Heart left ventricle (tissue), 16 donors: ENCODE results near the gene MAPKAPK2. TPM values are rescaled to one million over a fixed set of nuclear protein-coding genes. Genes with fewer than 3 reads are reported as not detected.

Experiments
- ATAC-seq, 4 donors: fragments of 200-7000 bp; cut with Tn5 transposase; one replicate each; pipeline ENCODE4 v1.9.1; 2020 to 2022; ENCODE audit warnings: moderate library complexity in 4 of 4, mild to moderate bottlenecking in 3 of 4, moderate number of reproducible peaks in 1 of 4
- DNase-seq, 5 donors: peaks; one replicate each; pipeline ENCODE4 v3.0.0-alpha.2; 2020
- H3K27ac ChIP-seq, 12 donors: fragments of 200-600 bp; sonication (generic) in 4 of 12; one replicate each; pipeline versions ENCODE4 v1.5.0 to v1.8.0; 2016 to 2022; ENCODE audit warnings: mild to moderate bottlenecking in 2 of 12
- H3K27me3 ChIP-seq, 9 donors: fragments of 200-600 bp; sonication (generic) in 2 of 9; one replicate each; pipeline versions ENCODE4 v1.5.1 to v1.8.0; 2016 to 2022; ENCODE audit warnings: mild to moderate bottlenecking in 3 of 9
- H3K36me3 ChIP-seq, 9 donors: fragments of 200-600 bp; sonication (generic) in 2 of 9; one replicate each; pipeline versions ENCODE4 v1.5.0 to v1.8.0; 2018 to 2022; ENCODE audit warnings: mild to moderate bottlenecking in 2 of 9
- H3K4me1 ChIP-seq, 12 donors: fragments of 200-600 bp; sonication (generic) in 4 of 12; one replicate each; pipeline versions ENCODE4 v1.5.0 to v1.8.0; 2016 to 2022; ENCODE audit warnings: mild to moderate bottlenecking in 3 of 12
- H3K4me3 ChIP-seq, 12 donors: fragments of 200-600 bp; sonication (generic) in 4 of 12; one replicate each; pipeline versions ENCODE4 v1.5.0 to v1.8.0; 2017 to 2022; ENCODE audit warnings: mild to moderate bottlenecking in 9 of 12, moderate library complexity in 4 of 12
- H3K9me3 ChIP-seq, 12 donors: fragments of 200-600 bp; sonication (generic) in 4 of 12; one replicate each; pipeline versions ENCODE4 v1.5.0 to v1.8.0; 2016 to 2022; ENCODE audit warnings: mild to moderate bottlenecking in 1 of 12
- POLR2A ChIP-seq, 2 donors: fragments of 450-650 bp; IDR thresholded peaks; one replicate each; pipeline ENCODE4 v1.6.1; 2017; ENCODE audit warnings: antibody characterized with exemption in 2 of 2, mild to moderate bottlenecking in 2 of 2, moderate library complexity in 2 of 2
- WGBS, 4 donors: extraction: QIAGEN DNeasy Blood & Tissue Kit in 2 of 4; methylation state at CpG; one replicate each; pipeline versions ENCODE4 v1.1.5 to v1.1.7; 2013 to 2018; 5-methylcytosine and 5-hydroxymethylcytosine counted together
- intact Hi-C, 10 donors: fragments of 100-400 bp; cut with DNase I; formaldehyde crosslinking; loops; one replicate each; pipeline versions ENCODE4 v1.11.1 to v1.14.2; 2022
- polyA plus RNA-seq, 2 donors: library from polyadenylated mRNA; stranded (reverse); fragments of 200-250 nt; gene quantifications; one replicate each; pipeline ENCODE4 v1.2.3, GENCODE V29; 2013
- total RNA-seq, 9 donors: library from RNA; depleted of rRNA in 2 of 9; stranded (reverse); fragments of >200 nt in 2 of 9; fragmentation: NEBNext Ultra II Directional in 3 of 9; extraction: Animal tissue kit (Norgen Biotek cat#: 25700) in 3 of 9; gene quantifications; one replicate each; pipeline versions ENCODE4 v1.1.0 to v1.2.4, GENCODE V29; 2016 to 2023
- TF ChIP-seq, protein P1 (sequence below), 12 donors: fragments of 200-600 bp; sonication (generic) in 4 of 12; IDR thresholded peaks; one replicate each; pipeline versions ENCODE4 v1.5.0 to v1.8.0; 2018 to 2022; ENCODE audit warnings: antibody characterized with exemption in 12 of 12, mild to moderate bottlenecking in 5 of 12
- donor health status: ischemic (EF 13 %, LVEDD 7.1; RV severe dilation, severe dysfunction).
- donor health status: healthy with polysubstance abuse.
- donor health status: DM: no; HTN: yes; CAD: no.
- donor health status: DM: no; HTN: no; CAD: no.
- donor health status: ischemic (EF 25% LVEDD 6.9; RV normal size, moderate dysfunction).
- donor health status: ischemic (EF 25% LVEDD 5.7; RV mildly dilated, moderate dysfunction).
- donor health status: healthy.
- donor health status: DM: yes; HTN: yes; CAD: no.
- donor health status: ischemic (EF 35%, LVEDD 5.7; RV mildly dilated, moderate dysfunction).
- donor health status: nonischemic (EF 11% LVEDD 7.7; RV severe dilation, severe dysfunction).
- donor health status: DM: yes; HTN: yes; CAD: no.
- donor health status: PGD.
- donor health status: ischemic (EF 29% LVEDD 5.4; RV normal size, mild dysfunction).
- donor health status: nonischemic (EF 23%, LVEDD 6.1; RV moderate dilation, normal function).

Gene MAPKAPK2
- total and polyA plus RNA-seq, 11 donors, result 126 to 327 (median 223) TPM

DNA sequence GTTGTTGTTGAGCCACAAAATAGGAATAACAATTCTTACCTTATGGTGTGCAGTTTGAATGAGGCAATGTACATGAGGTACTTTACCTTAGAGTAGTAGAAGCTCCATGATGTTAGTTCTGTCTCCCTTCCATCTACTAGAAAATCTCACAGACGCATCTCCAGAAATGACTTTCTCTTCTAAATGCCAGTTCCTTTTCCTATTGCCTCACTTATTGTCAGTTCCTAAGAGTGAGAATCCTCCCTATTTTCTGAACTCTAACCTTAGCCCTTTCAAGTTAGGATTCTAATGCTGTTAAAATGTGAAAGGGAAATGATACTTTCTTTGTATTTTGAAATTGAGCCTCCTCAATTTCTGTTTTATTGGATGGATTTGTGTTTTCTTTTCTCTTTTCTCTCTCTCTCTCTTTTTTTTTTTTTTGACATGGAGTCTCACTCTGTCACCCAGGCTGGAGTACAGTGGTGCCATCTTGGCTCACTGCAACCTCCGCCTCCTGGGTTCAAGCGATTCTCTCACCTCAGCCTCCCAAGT, 18.6 kb upstream of the MAPKAPK2 start:
- peaks cover 0 to 47% (median 21%) of the 10 kb centered on the region in 12 donors for H3K4me1 ChIP-seq
- H3K27ac ChIP-seq, result peak overlapping the region; percentile 78 to 96 (median 88)
- H3K9me3 ChIP-seq, result no peaks in the 10 kb centered on the region
- DNase-seq (no peak), ATAC-seq (no peak)
- peaks cover 0 to 10% (median 0%) of the 10 kb centered on the region in 9 donors for H3K27me3 ChIP-seq
- peak overlapping the region in 10 of 12 donors; percentile 7 to 48 (median 36) for H3K4me3 ChIP-seq
- H3K36me3 ChIP-seq, result no peaks in the 10 kb centered on the region
- 76 to 89% (median 86%) methylated on average over 3 of the region's 3 CpGs for WGBS, 4 donors
- intact Hi-C loops, result loop anchor here in 1 of 10 donors (10.0 kb wide), 1 partner anchor 191 kb away; the partner anchor contains the start of gene IKBKE
- TF ChIP-seq POLR2A (IDR thresholded peaks at IDR 0.05), result no peak
- TF ChIP-seq, protein P1, sequence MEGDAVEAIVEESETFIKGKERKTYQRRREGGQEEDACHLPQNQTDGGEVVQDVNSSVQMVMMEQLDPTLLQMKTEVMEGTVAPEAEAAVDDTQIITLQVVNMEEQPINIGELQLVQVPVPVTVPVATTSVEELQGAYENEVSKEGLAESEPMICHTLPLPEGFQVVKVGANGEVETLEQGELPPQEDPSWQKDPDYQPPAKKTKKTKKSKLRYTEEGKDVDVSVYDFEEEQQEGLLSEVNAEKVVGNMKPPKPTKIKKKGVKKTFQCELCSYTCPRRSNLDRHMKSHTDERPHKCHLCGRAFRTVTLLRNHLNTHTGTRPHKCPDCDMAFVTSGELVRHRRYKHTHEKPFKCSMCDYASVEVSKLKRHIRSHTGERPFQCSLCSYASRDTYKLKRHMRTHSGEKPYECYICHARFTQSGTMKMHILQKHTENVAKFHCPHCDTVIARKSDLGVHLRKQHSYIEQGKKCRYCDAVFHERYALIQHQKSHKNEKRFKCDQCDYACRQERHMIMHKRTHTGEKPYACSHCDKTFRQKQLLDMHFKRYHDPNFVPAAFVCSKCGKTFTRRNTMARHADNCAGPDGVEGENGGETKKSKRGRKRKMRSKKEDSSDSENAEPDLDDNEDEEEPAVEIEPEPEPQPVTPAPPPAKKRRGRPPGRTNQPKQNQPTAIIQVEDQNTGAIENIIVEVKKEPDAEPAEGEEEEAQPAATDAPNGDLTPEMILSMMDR (IDR thresholded peaks at IDR 0.05), result no peak

DNA sequence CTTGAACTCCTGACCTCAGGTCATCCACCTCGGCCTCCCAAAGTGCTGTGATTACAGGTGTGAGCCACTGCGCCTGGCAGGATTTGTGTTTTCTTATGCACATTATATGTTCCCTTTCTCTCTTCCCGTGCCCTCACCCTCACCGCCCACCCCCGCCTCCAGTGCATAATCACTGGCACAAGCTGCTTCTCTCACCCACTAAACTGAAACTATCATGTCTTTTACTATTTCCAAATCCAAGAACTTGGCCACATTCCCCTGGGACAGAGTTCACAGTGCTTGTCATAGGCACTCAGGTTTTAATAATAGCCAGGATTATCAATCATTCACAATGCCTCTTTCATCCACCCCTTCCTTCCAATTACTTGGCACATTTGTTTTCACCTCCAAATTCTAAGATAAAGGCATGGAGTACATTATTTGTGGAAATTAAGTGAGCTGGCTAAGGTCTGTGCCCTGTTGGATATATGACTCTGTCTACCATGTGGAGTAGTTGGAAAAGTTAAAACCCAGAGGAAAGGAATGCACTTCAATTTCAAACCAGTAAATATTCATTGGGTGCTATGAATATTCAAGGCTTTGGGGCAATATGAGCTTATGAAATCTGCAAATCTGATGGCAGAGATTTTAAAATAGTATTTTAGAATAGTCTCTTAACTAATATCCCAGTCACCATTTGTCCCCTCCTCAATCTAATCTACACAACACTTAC, 17.6 kb upstream of the MAPKAPK2 start:
- ATAC-seq, result peak in 2 of 4 donors; percentile 2 to 4

DNA sequence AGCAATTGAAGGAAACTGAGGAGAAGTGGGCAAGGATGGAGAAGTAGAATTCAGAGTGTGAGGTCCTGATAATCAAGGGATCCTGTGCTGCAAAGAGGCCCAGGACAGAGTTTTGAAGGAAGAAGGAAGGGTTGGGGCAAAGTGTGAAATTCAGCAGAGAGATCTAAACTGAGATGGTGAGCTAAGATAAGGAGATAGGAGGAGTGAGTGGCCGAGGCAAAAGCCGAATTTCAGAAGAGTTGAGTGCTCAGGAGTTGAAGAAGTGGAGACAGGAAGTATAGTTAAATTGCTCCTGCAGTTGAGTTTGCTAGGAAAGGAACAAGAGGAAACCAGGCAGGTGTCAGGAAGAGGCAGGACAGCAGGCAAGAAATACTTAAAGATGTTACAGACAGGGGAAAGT, 16.4 kb upstream of the MAPKAPK2 start:
- Histone ChIP-seq H3K4me3 (no peak overlapping the region), H3K36me3 (no peaks in the 10 kb centered on the region), H3K9me3 (no peaks in the 10 kb centered on the region), H3K4me1 (peaks cover 3 to 59% (median 33%) of the 10 kb centered on the region in 12 donors), H3K27me3 (peaks cover 0 to 10% (median 0%) of the 10 kb centered on the region in 9 donors), H3K27ac (peak overlapping the region in 2 of 12 donors; percentile 93 to 96)
- DNase-seq, result no peak
- no peak for ATAC-seq
- intact Hi-C loops, result loop anchor here in 1 of 10 donors (10.0 kb wide), 1 partner anchor 194 kb away; the partner anchor contains the start of gene IKBKE
- TF ChIP-seq POLR2A (IDR thresholded peaks at IDR 0.05), result no peak
- TF ChIP-seq, protein P1 (IDR thresholded peaks at IDR 0.05), result no peak
- WGBS, 4 donors, result 48 to 60% (median 58%) methylated on average over 2 of the region's 2 CpGs

More for the DNA sequence above, 17.6 kb upstream of the MAPKAPK2 start:
- intact Hi-C loops, result loop anchor here in 1 of 10 donors (10.0 kb wide), 1 partner anchor 192 kb away; the partner anchor contains the start of gene IKBKE
- TF ChIP-seq, protein P1 (IDR thresholded peaks at IDR 0.05), result no peak
- TF ChIP-seq POLR2A (IDR thresholded peaks at IDR 0.05), result peak in 1 of 2 donors; percentile 28
- WGBS, 4 donors, result 56 to 75% (median 64%) methylated on average over 5 of the region's 5 CpGs
- Histone ChIP-seq H3K9me3 (no peaks in the 10 kb centered on the region), H3K36me3 (no peaks in the 10 kb centered on the region), H3K27me3 (peaks cover 0 to 10% (median 0%) of the 10 kb centered on the region in 9 donors), H3K27ac (peak overlapping the region; percentile 78 to 96 (median 88)), H3K4me1 (peaks cover 0 to 54% (median 29%) of the 10 kb centered on the region in 12 donors), H3K4me3 (peak overlapping the region in 3 of 12 donors; percentile 6 to 46 (median 44))
- DNase-seq, result peak in 1 of 5 donors; percentile 28

DNA sequence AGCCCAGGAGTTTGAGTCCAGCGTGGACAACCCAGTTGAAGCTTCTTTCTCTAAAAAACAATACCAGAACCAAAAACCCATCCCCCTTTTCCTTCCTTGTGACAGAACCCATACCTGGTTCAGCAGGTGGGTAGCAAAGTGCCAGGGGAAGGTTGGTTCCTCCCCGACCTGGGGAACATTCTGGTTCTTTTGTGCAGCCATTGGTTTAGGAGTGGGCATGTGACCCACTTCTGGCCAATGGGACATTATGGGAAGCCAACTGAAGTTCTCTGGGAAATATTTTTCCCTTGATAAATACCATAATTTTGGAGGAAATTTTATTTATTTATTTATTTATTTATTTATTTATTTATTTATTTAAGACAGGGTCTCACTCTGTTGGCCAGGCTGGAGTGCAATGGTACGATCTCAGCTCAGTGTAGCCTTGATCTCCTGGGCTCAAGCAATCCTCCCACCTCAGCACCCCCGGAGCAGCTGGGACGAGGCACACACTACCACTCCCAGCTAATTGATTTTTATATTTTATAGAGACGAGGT, 15.8 kb upstream of the MAPKAPK2 start:
- Histone ChIP-seq H3K9me3 (no peaks in the 10 kb centered on the region), H3K27ac (no peak overlapping the region), H3K36me3 (no peaks in the 10 kb centered on the region), H3K4me1 (peaks cover 3 to 59% (median 33%) of the 10 kb centered on the region in 12 donors), H3K4me3 (no peak overlapping the region), H3K27me3 (peaks cover 0 to 5% (median 0%) of the 10 kb centered on the region in 9 donors)
- intact Hi-C loops, result loop anchor here in 2 of 10 donors (1.0 to 10.0 kb wide), 2 partner anchors 12 to 194 kb away; partner anchors contain the start of gene IKBKE (in 1 of the 2)
- WGBS, 4 donors, result 88 to 98% (median 92%) methylated on average over 6 of the region's 6 CpGs
- ATAC-seq (no peak), DNase-seq (no peak)
- TF ChIP-seq, protein P1 (IDR thresholded peaks at IDR 0.05), result no peak
- no peak for TF ChIP-seq POLR2A (IDR thresholded peaks at IDR 0.05)
